Loucy (cell line): Measurements from ENCODE around the gene XPC.

Experiments used
- H2AFZ ChIP-seq: fragments of 200-600 bp; sonication (generic); 2 replicates; pipeline ENCODE4 v1.6.0; 2016; ENCODE audit warnings: antibody characterized with exemption, mild to moderate bottlenecking, low read length, moderate library complexity
- H3F3A ChIP-seq: fragments of 200-600 bp; 2 replicates; pipeline ENCODE4 v1.6.0; 2016; ENCODE audit warnings: antibody characterized with exemption, low read depth, mild to moderate bottlenecking
- H3K27me3 ChIP-seq: fragments of 200-600 bp; sonication (generic); 2 replicates; pipeline ENCODE4 v1.6.1; 2014; ENCODE audit warnings: low read length, mild to moderate bottlenecking; ENCODE audit not compliant: insufficient read depth, poor library complexity, severe bottlenecking
- H3K36me3 ChIP-seq: fragments of 200-600 bp; sonication (generic); 2 replicates; pipeline ENCODE4 v1.6.1; 2016; ENCODE audit warnings: low read length; ENCODE audit not compliant: insufficient read depth
- H3K4me1 ChIP-seq: fragments of 200-600 bp; sonication (generic); 2 replicates; pipeline ENCODE4 v1.5.1; 2014; ENCODE audit warnings: low read length, mild to moderate bottlenecking; ENCODE audit not compliant: insufficient read depth, poor library complexity, severe bottlenecking
- H3K4me2 ChIP-seq: fragments of 200-600 bp; sonication (generic); 2 replicates; pipeline ENCODE4 v1.6.0; 2014; ENCODE audit warnings: antibody characterized with exemption, low read length, low read depth, mild to moderate bottlenecking; ENCODE audit not compliant: poor library complexity, severe bottlenecking
- H3K4me3 ChIP-seq: fragments of 200-600 bp; sonication (generic); 2 replicates; pipeline ENCODE4 v1.5.1; 2014; ENCODE audit warnings: low read length, mild to moderate bottlenecking, mixed read lengths; ENCODE audit not compliant: poor library complexity, severe bottlenecking
- H3K79me2 ChIP-seq: fragments of 200-600 bp; sonication (generic); 2 replicates; pipeline ENCODE4 v1.6.1; 2014; ENCODE audit warnings: low read length; ENCODE audit not compliant: insufficient read depth
- H3K9ac ChIP-seq: fragments of 200-600 bp; sonication (generic); 2 replicates; pipeline ENCODE4 v1.6.0; 2014; ENCODE audit warnings: mild to moderate bottlenecking, low read depth, low read length, moderate library complexity; ENCODE audit not compliant: poor library complexity, severe bottlenecking
- H3K9me2 ChIP-seq: fragments of 200-600 bp; sonication (generic); replicated peaks from 2 replicates; pipeline ENCODE4 v1.6.1; 2016; ENCODE audit warnings: low read depth, low read length, mixed read lengths
- H3K9me3 ChIP-seq: fragments of 200-600 bp; sonication (generic); 2 replicates; pipeline ENCODE4 v1.6.1; 2014; ENCODE audit warnings: mild to moderate bottlenecking, antibody characterized with exemption, low read length, low read depth; ENCODE audit not compliant: insufficient read depth
- H4K20me1 ChIP-seq: fragments of 200-600 bp; sonication (generic); 2 replicates; pipeline ENCODE4 v1.6.0; 2014; ENCODE audit warnings: antibody characterized with exemption, low read length, mild to moderate bottlenecking; ENCODE audit not compliant: insufficient read depth, poor library complexity, severe bottlenecking
- EZH2phosphoT487 ChIP-seq: fragments of 200-600 bp; IDR thresholded peaks from 2 replicates; pipeline ENCODE4 v1.6.1; 2018; ENCODE audit warnings: antibody characterized with exemption, mild to moderate bottlenecking, moderate library complexity, borderline replicate concordance
- TF ChIP-seq, protein P1 (sequence below): fragments of 200-600 bp; sonication (generic); conservative IDR thresholded peaks from 2 replicates; pipeline ENCODE4 v1.5.1; 2014; ENCODE audit warnings: mild to moderate bottlenecking, antibody characterized with exemption, low read length

XPC gene

DNA sequence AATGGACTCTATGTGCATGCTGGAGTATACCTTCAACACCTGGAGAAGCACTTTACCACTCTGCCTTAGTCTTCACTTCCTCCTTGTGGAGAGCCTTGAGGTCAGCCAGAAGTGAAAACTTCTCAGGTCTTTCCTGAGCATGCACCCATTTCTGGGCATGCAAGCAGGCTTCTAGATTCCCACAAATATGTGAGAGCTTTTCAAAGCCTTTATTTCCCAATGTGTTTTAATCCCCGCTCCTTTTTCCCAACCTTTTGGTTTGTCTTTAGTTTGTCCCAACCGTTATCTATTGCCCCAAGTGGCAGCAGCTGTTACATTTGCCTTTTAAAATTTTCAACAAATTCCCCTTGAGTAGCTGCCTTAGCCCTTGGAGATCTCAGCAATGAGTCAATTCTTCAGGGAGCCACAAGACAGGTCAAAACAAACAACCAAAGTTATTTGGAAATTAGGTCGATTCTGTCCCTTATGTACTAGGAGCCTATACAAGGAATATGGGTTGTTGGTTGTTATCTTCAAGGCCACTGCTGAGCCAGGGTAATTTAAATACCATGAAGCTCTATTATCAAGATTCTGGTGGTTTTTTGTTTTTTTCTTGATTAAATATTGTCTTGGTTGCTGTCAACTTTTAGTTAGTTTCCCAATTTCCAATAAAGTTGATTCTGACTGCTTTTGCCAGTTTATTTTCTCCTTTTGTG is 44.6 kb upstream of the XPC start:
- no peak overlapping the region for H3K4me3 ChIP-seq

GRCh38 chr3:14222457-14222856 is 44.1 kb upstream of the XPC start:
- Histone ChIP-seq H3K9me3 (peaks cover 11% of the 10 kb centered on the region; the same call in 1 of the 2 replicates), H3K4me2 (no peak overlapping the region), H2AFZ (no peak overlapping the region), H3K4me3 (no peak overlapping the region), H3K79me2 (no peaks in the 10 kb centered on the region), H3F3A (no peaks in the 10 kb centered on the region), H3K27me3 (no peaks in the 10 kb centered on the region), H3K4me1 (no peaks in the 10 kb centered on the region), H3K36me3 (no peaks in the 10 kb centered on the region), H3K9me2 (no peaks in the 10 kb centered on the region), H3K9ac (no peak overlapping the region), H4K20me1 (no peaks in the 10 kb centered on the region)
- TF ChIP-seq, protein P1, sequence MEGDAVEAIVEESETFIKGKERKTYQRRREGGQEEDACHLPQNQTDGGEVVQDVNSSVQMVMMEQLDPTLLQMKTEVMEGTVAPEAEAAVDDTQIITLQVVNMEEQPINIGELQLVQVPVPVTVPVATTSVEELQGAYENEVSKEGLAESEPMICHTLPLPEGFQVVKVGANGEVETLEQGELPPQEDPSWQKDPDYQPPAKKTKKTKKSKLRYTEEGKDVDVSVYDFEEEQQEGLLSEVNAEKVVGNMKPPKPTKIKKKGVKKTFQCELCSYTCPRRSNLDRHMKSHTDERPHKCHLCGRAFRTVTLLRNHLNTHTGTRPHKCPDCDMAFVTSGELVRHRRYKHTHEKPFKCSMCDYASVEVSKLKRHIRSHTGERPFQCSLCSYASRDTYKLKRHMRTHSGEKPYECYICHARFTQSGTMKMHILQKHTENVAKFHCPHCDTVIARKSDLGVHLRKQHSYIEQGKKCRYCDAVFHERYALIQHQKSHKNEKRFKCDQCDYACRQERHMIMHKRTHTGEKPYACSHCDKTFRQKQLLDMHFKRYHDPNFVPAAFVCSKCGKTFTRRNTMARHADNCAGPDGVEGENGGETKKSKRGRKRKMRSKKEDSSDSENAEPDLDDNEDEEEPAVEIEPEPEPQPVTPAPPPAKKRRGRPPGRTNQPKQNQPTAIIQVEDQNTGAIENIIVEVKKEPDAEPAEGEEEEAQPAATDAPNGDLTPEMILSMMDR, result no peak
- TF ChIP-seq EZH2phosphoT487, result no peak

More for the DNA sequence above, 44.6 kb upstream of the XPC start:
- Histone ChIP-seq H3K36me3 (no peaks in the 10 kb centered on the region), H4K20me1 (no peaks in the 10 kb centered on the region), H3K4me1 (no peaks in the 10 kb centered on the region), H2AFZ (no peak overlapping the region), H3K9me2 (no peaks in the 10 kb centered on the region), H3K9me3 (peaks cover 11% of the 10 kb centered on the region; the same call in 1 of the 2 replicates), H3K79me2 (no peaks in the 10 kb centered on the region), H3F3A (no peaks in the 10 kb centered on the region), H3K4me2 (no peak overlapping the region), H3K27me3 (no peaks in the 10 kb centered on the region), H3K9ac (no peak overlapping the region)
- TF ChIP-seq EZH2phosphoT487, result no peak
- TF ChIP-seq, protein P1, result no peak

- H3F3A ChIP-seq, result no peaks in the 10 kb centered on the region
- no peaks in the 10 kb centered on the region for H3K36me3 ChIP-seq
- no peak overlapping the region for H3K9ac ChIP-seq
- peaks cover 11% of the 10 kb centered on the region; the same call in 1 of the 2 replicates for H3K9me3 ChIP-seq
- H3K27me3 ChIP-seq, result no peaks in the 10 kb centered on the region
- H3K9me2 ChIP-seq, result no peaks in the 10 kb centered on the region
- H3K79me2 ChIP-seq, result no peaks in the 10 kb centered on the region
- H3K4me3 ChIP-seq, result no peak overlapping the region
- H3K4me2 ChIP-seq, result no peak overlapping the region
- TF ChIP-seq, protein P1, result no peak
- no peak for TF ChIP-seq EZH2phosphoT487
- no peaks in the 10 kb centered on the region for H4K20me1 ChIP-seq
- no peak overlapping the region for H2AFZ ChIP-seq
- H3K4me1 ChIP-seq, result no peaks in the 10 kb centered on the region
Observed at GRCh38 chr3:14221902-14222301, 43.5 kb upstream of the XPC start.
